ENCODE results near the gene TM4SF4.

- no peak for TF ChIP-seq EZH2 (IDR thresholded peaks at IDR 0.05; ENCODE audit: insufficient read depth, low read length)
- no peak for TF ChIP-seq CTCF (IDR thresholded peaks at IDR 0.05; ENCODE audit: insufficient read depth, low read depth, low read length)
Measured at GRCh38 chr3:149462051-149462450, 12.4 kb upstream of the TM4SF4 start.

All from astrocyte (in vitro differentiated cells and primary cell).